NCI-H1092 (cell line): ENCODE results near the gene TWSG1.

Experiments
- DNase-seq: peaks from one replicate; lab custom pipeline; 2025; lab: John Stamatoyannopoulos, UW

TWSG1 gene

DNA sequence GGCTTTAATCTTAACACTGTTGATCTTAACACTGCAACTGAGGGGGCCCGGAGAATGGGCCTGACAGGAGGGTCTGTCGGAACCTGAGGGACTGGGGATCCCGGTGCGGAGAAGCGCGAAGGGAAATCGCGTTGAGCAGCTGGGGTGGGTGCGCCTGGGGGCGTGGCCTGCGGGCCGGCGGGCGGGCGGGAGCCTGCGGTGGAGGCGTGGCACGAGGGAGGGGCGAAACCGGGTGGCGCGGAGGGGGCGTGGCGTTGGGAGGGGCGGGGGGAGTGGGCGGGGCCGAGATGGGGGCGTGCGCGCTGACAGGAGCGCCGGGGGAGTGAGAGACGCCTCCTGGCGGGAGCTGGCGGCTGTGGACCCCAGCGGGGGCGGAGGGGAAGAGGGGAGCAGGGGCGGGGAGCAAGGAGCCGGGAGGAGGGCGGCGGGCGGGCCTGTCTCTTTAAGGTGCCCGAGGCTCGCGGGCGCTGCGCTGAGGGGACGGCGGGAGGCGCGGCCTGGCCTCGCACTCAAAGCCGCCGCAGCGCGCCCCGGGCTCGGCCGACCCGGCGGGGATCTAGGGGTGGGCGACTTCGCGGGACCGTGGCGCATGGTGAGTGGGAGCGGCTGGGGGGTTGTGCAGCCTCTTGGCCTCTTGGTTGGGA lies at the start of gene TWSG1:
TSS of gene TWSG1 (plus strand) at position 445 of the 644 bp plus-strand sequence. CDS start 2,457 bp downstream, outside the sequence.
- DNase-seq: peak; percentile 71

DNA sequence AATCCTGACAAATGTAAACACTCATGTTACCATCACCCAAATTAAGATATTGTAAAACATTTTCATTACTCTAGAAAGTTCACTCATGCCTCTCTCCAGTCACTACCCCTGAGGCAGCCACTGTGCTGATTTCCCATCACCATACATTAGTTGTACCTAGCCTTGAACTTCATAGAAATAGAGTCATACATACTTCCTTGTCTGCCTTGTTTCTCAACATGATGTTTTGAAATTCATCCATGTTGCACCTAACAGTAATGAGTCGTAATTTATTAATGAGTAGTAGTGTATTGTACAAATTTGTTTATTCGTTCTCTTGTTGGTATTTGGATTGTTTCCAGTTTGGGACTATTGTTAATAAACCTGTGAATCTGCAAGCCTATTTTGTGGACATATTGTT lies 49.0 kb upstream of the TWSG1 start:
- DNase-seq: no peak

DNA sequence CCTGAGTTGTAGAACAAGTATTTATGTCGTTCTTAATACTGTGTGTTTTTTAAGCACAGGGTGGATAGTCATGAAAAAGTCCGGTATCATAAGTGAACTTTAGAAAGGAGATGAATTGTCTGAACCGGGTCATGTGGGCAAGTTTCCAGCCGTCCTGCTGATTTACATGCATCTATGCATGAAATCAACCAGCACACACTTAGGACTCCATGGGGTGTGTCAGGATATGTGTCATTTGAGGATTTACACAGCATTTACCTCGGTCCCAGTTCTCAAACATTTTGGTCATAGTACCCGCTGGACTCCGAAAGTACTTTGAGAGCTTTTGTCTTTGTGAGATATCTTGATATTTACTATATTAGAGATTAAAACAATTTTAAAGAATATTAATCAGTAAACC lies 47.5 kb upstream of the TWSG1 start:
- DNase-seq: no peak

- no peak for DNase-seq
Observed at GRCh38 chr18:9289698-9290097, 44.9 kb upstream of the TWSG1 start.

GRCh38 chr18:9290156-9290555 lies 44.4 kb upstream of the TWSG1 start:
- DNase-seq: no peak

DNA sequence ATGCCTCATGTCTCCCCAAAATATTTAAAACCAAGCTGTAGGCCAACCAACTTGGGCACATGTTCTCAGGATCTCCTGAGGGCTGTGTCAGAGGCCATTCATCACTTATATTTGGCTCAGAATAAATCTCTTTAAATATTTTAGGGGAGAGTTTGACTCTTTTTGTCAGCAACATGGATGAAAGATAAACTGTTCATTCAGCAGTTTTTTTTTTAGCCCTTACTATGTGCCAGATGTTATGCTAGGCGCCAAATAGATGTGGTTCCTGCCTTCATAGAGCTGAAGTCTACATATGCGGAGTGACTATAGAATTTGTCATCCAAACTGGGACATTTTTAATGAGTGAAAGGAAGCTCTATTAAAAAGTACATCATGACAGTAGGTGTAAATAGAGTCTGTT lies 42.5 kb upstream of the TWSG1 start:
- DNase-seq: no peak

GRCh38 chr18:9293948-9294347 lies 40.6 kb upstream of the TWSG1 start:
- no peak for DNase-seq

- no peak for DNase-seq
Observed at GRCh38 chr18:9296233-9297006, 38.2 kb upstream of the TWSG1 start.

- DNase-seq: no peak
Observed at GRCh38 chr18:9297007-9297393, 37.6 kb upstream of the TWSG1 start.

GRCh38 chr18:9304388-9305070 lies 30.0 kb upstream of the TWSG1 start:
- DNase-seq: no peak

DNA sequence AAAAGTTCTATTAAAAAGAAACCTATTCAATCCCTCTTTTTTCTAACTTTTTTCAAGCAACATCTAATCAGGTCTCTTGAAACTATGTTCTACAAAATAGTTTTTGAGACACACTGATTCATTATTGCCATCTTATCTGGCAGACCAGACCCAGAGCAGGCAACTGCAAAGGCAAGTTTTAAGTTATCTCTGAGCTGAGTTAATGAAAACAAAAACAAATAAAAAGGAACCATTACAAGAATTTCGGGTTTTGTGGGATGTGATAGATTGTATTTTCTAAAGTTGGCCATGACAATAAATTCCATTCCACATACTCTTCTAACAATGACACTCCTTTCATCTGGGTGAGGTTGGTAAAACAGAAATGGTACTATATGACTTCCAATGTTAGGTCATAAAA lies 15.2 kb upstream of the TWSG1 start:
- no peak for DNase-seq

DNA sequence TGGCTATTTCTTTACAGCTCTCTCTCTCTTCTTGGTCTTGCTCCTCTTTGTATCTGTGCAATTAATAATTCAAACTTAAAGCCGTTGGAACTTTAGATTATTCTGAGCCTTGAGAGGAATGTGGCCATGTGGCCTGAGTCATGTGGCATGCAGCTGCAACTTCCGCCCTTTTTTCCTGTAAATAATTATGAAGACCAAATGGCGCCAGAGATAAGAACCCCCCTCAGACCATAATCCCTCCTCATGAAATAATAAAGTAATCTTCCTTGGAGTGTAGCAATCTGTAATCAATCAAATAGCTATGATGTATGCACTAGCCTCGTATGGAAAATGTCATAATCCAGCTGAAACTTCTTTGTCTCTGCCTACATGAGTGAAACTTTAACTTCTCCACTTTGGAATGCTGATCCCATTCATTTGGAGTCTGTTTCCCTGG lies 13.5 kb upstream of the TWSG1 start:
- no peak for DNase-seq

DNA sequence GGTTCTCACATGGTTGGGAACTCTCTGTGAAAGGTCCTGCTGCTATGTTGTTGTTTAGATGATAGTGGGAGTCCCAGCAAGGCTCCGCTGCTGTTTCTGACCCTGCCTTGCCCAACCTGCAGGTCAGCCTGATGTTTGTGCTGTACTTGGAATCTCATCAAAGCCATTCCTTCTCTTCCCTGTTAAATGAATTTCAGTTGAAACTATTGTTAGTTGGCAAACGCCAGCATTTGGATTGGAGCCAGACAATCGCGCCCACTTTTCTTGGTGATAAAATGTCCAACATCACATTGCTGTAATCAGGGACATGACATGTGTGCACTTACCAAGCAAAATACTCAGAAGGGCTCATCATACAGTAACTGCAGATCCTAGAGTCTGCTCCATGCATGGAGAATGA lies 12.8 kb upstream of the TWSG1 start:
- no peak for DNase-seq

GRCh38 chr18:9322744-9323143 lies 11.8 kb upstream of the TWSG1 start:
- no peak for DNase-seq

DNA sequence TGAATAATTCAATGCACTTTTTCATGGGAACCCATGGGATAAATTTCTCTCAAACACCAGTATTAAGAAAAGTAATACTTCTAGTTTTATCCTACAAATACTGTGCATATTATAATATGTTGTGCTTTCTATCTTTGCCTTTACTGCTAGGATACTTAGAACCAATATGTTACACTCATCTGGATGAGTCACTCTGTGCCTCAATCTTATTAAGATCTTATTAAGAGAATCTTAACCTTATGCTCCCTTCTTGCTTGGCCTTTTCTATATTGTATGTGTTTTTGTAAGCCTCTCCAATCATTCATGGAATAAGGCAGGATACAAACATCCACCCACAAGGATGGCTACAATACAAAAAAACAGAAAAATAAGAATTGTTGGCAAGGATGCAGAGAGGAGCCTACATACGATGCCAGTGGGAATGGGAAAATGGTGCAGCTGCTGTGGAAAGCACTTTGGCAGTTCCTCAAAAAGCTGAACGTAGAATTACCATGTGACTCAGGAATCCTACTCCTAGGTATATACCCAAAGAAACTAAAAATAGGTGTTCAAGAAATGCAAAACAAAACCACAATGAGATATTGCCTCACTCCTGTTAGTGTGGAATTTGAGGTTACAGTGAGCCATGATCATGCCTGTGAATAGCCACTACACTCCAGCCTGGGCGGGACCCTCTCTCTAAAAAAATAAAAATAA lies 10.7 kb upstream of the TWSG1 start:
- no peak for DNase-seq

DNA sequence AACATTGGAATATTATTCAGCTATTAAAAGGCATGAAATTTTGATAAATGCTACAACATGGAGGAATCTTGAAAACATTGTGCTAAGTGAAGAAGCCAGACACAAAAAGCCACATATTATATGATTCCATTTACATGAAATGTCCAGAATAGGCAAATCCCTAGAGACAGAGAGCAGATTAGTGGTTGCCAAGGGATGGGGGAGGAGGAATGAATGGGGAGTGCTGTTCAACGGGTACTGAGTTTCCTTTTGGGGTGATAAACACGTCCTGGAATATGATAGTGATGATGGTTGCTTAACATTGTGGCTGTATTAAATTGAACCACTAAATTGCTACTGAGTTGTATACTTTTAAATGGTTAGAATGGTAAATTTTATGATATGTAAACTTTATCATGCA lies 8.9 kb upstream of the TWSG1 start:
- DNase-seq: no peak

- no peak for DNase-seq
Observed at GRCh38 chr18:9328776-9329175, 5.8 kb upstream of the TWSG1 start.

GRCh38 chr18:9329471-9329870 lies 5.1 kb upstream of the TWSG1 start:
- no peak for DNase-seq

DNA sequence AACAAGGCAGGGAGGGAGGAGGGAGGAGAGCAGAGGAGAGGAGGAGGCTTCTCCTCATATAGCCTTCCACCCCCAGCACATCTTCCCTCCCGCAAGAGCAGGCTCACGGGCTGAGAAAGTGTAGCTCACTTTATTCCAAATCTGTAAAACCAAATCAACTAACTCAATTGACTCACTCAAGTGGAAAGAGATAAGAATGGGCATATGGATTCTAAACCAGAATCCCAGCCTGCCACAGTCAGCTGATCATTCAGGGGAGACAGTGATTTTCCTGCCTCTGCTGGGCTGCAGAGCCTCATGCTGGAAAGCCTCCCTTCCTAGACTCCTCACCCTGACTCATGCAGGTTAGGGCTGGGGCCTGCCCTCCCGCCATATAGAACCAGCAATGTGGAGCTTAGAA lies 4.2 kb upstream of the TWSG1 start:
- DNase-seq: no peak

GRCh38 chr18:9333441-9334328 lies 888 bp upstream of the TWSG1 start:
- DNase-seq: no peak

- DNase-seq: peak; percentile 1
Observed at GRCh38 chr18:9334973-9335696, 562 bp downstream of the TWSG1 start.
